HG02973 (cell line): Measurements from ENCODE around the gene REXO1.
A peak's percentile ranks its signal among the peaks of the same experiment; 100 is the strongest.
"Not testable (repeated sequence)": the region's sequence is repeated elsewhere in the genome, so short reads cannot be mapped to it uniquely, and the experiment has no call there.

Experiments used
- ATAC-seq: cut with Tn5 transposase; IDR thresholded peaks from one replicate; pipeline ENCODE4 v1.9.1; 2021; ENCODE audit warnings: moderate library complexity; ENCODE audit not compliant: unreplicated experiment

REXO1 gene, protein sequence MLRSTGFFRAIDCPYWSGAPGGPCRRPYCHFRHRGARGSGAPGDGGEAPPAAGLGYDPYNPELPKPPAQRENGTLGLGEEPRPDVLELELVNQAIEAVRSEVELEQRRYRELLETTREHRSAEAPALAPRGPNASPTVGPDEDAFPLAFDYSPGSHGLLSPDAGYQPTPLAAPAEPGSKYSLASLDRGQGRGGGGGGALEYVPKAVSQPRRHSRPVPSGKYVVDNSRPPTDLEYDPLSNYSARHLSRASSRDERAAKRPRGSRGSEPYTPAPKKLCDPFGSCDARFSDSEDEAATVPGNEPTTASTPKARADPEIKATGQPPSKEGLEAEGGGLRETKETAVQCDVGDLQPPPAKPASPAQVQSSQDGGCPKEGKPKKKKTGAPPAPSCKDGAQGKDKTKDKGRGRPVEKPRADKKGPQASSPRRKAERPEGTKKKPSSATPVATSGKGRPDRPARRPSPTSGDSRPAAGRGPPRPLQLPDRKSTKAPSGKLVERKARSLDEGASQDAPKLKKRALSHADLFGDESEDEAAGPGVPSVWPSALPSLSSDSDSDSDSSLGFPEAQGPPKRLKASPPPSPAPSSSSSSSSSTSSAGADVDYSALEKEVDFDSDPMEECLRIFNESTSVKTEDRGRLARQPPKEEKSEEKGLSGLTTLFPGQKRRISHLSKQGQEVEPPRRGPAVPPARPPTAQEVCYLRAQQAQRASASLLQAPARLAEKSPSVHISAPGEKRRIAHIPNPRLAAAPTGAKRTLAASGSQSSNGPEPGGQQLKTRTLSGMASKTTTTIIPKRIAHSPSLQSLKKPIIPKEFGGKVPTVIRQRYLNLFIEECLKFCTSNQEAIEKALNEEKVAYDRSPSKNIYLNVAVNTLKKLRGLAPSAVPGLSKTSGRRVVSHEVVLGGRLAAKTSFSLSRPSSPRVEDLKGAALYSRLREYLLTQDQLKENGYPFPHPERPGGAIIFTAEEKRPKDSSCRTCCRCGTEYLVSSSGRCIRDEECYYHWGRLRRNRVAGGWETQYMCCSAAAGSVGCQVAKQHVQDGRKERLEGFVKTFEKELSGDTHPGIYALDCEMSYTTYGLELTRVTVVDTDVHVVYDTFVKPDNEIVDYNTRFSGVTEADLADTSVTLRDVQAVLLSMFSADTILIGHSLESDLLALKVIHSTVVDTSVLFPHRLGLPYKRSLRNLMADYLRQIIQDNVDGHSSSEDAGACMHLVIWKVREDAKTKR

DNA sequence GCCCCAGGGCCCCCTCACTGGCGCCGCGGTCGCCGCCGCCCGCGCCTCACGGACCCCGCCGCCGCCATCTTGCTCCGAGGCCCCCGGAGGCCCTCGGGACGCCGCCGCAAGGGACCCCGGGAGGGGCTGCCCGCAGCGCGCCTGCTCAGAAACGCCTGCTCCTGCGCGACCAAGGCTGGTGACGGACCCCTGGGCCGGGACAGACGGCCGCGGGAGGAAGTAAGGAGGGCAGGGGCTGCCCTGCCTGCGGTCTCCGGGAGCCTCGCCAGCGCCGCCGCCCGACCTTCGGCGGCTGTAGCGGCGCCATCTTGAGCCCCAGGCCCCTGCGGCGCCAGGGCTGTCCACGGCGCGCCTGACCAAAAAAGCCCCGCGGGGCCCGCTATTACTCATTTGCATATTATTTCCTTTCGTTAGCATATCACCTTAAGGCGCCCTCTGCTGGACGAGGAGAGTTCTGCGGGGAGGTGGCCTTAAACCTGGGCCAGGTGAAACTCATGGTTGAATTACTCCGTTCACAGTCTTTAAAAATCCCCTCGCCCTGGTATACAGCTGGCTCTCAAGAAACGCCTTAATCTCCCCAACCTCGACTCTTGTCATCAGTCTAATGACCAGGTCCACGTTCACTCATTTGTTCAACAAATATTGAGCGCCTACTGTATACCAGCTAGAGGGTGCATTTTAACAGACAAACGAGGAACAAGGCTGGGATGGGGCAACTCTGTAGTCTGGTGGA is at the start of gene REXO1:
Gene REXO1 (minus strand): TSS at position 85 of the 733 bp plus-strand sequence. CDS start 125 bp downstream, outside the sequence.
- peak; percentile 41 for ATAC-seq

GRCh38 chr19:1896508-1896907 is 48.2 kb upstream of the REXO1 start:
- no peak for ATAC-seq

DNA sequence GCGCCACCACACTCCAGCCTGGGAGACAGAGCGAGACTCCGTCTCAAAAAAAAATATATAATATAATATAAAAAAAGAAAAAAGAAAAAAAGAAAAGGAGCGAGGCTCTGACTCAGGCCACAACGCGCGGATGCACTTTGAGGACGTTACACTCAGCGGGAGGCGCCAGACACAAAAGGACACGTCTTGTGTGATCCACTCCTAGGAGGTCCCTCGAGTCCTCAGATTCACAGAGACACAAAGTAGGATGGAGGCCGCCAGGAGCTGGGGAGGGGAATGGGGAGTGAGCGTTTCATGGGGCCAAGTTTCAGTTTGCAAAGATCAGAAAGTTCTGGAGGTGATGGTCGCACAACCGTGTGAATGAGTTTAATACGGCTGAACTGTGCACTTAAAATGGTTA is 45.5 kb upstream of the REXO1 start:
- ATAC-seq = no peak

- no peak for ATAC-seq
These were observed 41.6 kb upstream of the REXO1 start for GRCh38 chr19:1889907-1890306.

- ATAC-seq = no peak
These were observed 40.1 kb upstream of the REXO1 start for GRCh38 chr19:1888385-1888784.

GRCh38 chr19:1886360-1886759 is 38.1 kb upstream of the REXO1 start:
- ATAC-seq = not testable (repeated sequence)

DNA sequence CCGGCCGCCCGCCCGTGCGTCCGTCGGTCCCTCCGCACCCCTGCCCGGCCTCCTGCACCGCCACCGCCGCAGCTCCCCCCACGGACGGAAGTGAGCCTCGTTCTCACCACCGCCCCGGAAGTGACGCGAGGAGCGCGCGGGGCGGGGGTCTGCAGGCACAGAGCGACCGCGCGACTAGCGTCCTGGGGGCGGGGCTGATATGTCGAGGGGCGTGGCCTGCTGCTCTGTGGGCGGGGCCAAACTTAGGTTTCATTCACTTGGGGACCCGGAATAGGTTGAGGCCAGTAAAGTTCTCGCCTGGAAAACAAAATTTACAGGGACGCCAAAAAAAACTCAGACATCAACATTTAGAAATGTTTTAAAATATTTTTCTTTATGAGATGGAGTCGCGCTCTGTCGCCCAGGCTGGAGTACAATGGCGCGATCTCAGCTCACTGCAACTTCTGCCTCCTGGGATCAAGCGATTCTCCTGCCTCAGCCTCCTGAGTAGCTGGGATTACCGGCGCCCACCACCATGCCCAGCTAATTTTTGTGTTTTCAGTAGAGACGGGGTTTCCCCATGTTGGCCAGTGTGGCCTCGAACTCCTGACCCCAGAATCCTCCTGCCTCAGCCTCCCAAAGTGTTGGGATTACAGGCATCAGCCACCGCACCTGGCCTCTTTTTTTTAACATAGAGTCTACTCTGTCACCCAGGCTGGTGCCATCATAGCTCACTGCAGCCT is 37.3 kb upstream of the REXO1 start, which contains the start of gene ABHD17A:
Gene ABHD17A (minus strand): TSS at position 99 of the 722 bp plus-strand sequence. CDS start 3,930 bp downstream, outside the sequence.
- peak; percentile 67 for ATAC-seq

- ATAC-seq = peak; percentile 16
These were observed 36.5 kb upstream of the REXO1 start for GRCh38 chr19:1884719-1885334.

GRCh38 chr19:1884291-1884718 is 36.0 kb upstream of the REXO1 start:
- ATAC-seq = no peak

DNA sequence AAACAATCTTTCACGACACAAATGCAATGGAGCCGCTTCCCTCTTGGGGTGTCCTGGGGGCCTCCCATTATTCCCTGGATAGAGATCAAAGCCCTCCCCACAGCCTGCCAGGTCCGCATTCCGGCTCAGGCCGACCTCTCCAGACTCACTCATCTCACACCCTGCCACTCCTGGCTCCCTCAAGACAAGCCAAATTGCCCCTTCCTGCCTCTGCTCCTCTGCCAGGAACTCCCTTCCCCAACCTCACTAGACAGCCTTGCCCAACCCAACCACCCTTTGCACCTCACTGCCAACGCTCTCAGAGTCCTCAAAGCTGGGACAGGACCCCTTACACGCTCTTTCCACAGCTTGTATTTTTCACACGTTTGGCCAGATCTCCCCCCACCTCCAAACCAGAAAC is 35.5 kb upstream of the REXO1 start:
- no peak for ATAC-seq

DNA sequence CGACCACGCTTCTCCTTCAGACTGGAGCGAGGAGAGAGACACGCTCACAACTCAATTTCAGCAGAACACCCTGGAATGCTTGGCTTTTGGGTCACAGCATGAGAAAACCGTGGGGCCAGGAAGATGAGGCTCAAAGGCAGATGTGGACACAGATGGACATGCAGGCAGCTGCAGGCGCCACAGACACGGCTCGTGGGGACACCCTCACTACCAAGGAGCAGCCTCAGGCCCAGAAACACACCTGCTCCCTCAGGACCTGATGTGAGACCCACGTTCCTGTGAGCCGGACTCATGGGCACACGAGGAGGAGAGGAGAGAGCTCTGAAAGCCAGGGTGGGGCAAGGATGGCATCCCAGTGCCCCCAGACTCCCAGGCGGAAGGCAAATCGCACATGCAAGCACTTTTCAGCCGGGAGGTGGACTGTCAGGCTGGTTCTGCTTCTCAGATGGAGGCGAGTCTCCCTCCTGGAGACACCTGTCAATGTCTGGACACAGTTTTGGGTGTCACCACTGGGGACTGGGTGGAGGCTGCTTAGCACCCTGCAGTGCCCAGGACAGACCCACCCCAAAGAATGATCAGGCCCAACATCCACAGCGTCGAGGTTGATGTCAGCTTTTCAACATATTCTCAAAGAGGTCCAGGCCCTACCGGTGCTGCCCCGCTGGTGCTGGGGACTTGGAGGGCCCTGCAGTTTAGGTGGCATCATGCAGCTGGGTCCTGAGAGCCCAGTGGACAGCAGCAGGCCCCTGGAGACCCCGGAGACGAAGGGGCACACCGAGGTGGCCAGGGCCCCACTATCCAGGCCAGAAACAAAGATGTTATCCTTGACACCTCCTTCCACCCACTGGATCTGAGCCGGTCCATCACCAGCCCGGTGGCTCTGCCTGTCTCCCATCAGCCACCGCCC is 34.8 kb upstream of the REXO1 start:
- no peak for ATAC-seq

- ATAC-seq = no peak
These were observed 34.0 kb upstream of the REXO1 start for GRCh38 chr19:1882089-1882785.

DNA sequence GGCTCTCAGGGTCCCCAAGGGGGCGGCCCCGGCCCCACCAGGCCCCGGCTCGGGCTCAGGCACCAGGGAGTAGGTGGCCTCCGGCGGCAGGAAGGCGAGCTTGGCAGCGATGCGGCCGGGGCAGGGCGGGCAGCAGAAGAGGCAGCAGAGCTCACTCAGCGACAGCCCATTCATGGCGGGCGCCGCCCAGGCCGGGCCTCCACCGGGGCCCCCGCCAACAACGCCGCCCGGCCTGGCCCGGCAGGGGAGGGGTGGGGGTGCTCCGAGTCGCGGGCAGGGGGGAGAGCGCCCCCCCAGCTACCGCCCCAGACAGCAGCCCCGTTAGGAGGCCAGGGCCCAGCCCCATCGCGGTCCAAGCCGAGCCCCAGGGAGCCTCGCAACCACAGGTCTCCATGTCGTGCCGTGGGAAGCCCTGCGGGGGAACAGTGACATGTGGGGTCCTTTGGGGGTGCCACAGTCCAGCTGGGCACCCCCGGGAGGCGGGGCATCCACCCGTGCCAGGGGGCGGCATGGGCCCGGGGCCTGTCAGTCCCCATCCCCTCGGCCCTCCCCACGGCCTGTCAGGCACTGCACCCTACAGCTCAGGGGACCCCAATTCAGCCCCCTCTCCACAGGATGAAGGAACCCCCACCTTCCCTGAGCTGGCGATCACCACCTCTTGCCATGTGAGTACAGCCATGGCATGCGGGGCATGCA is 33.3 kb upstream of the REXO1 start:
- ATAC-seq = not testable (repeated sequence)

DNA sequence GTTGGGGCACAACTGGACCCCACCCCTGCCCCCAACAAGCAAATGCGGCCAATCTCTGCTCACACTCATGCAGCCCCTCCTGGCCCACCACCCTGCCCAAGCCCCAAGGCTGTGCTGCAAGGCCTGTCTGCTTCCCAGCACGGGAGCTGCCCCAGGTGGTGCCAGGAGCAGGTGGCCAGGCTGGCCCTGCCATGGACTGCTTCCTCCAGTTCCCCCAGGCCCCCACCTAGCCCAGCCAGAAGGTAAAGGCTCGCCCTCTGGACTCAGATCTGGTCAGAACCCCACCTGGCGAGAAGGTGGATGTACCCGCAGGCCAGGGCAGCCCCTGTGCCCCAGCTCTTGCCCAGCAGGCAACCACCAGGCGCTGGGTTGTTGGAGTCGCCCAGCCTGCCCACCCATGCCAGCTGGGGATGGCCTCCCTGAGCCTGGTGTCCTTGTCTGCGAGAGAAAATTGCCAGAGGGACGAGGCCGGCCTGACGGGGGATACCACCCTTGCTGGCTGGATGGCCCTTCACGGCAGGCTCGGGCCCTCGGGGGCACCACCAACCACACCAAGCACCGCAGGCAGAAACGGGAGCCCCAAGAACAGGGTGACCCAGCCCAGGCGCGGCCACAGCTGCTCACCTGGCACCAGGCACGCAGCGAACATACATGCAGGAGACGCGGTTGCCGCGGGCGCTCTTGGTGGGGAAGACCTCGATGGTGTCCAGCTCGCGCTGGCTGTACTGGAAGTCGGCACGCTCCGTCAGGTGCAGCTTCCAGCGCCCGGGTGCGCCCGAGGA is 32.5 kb upstream of the REXO1 start:
- ATAC-seq = no peak

GRCh38 chr19:1879982-1880381 is 31.7 kb upstream of the REXO1 start:
- not testable (repeated sequence) for ATAC-seq

GRCh38 chr19:1878583-1878982 is 30.3 kb upstream of the REXO1 start:
- not testable (repeated sequence) for ATAC-seq
